K562 (cell line): ENCODE measurements around the gene ARMC8. TPM values are rescaled to one million over a fixed set of nuclear protein-coding genes. Genes with fewer than 3 reads are reported as not detected.
A peak's percentile ranks its signal among the peaks of the same experiment; 100 is the strongest.

Source experiments
- ATF7 ChIP-seq: fragments of 450-650 bp; IDR thresholded peaks from 2 replicates; pipeline ENCODE4 v1.7.1; 2014; ENCODE audit warnings: mild to moderate bottlenecking, moderate library complexity
- BACH1 ChIP-seq: fragments of 200-800 bp; sonication (Bioruptor generic); IDR thresholded peaks from 2 replicates; pipeline ENCODE4 v1.6.1; 2016; ENCODE audit warnings: missing genetic modification characterization, missing compliant biosample characterization
- FOXJ2 ChIP-seq: fragments of 200-800 bp; sonication (Bioruptor generic); IDR thresholded peaks from 2 replicates; pipeline ENCODE4 v1.6.1; 2016; ENCODE audit warnings: missing genetic modification characterization, missing compliant biosample characterization
- HNRNPH1 ChIP-seq: fragments of 200-400 bp; formaldehyde crosslinking; optimal IDR thresholded peaks from 2 replicates; pipeline ENCODE3; 2017; ENCODE audit warnings: low read depth, mild to moderate bottlenecking, low read length, moderate library complexity
- KDM5B ChIP-seq: fragments of 200-600 bp; sonication (generic); IDR thresholded peaks from 2 replicates; pipeline ENCODE4 v1.6.1; 2012; ENCODE audit warnings: low read depth, mild to moderate bottlenecking, moderate library complexity, low read length, control low read depth, inconsistent platforms; ENCODE audit not compliant: insufficient replicate concordance
- MAFK ChIP-seq: IDR thresholded peaks from 2 replicates; pipeline ENCODE4 v1.6.1; 2011; ENCODE audit warnings: low read length, improper control_type of control experiment
- NELFE ChIP-seq: IDR thresholded peaks from 2 replicates; pipeline ENCODE4 v1.6.1; 2011; ENCODE audit warnings: mild to moderate bottlenecking; ENCODE audit not compliant: insufficient read depth, insufficient read length
- NFIX ChIP-seq: fragments of 250-450 bp; sonication (Bioruptor Pico); IDR thresholded peaks from 2 replicates; pipeline ENCODE4 v1.4.0; 2020; ENCODE audit warnings: low read depth, mild to moderate bottlenecking, moderate library complexity
- PRPF4 ChIP-seq: fragments of 200-400 bp; formaldehyde crosslinking; IDR thresholded peaks from one replicate; pipeline ENCODE4 v1.6.1; 2017; ENCODE audit warnings: low read length, low read depth, mild to moderate bottlenecking; ENCODE audit not compliant: insufficient read depth, poor library complexity, severe bottlenecking
- RBM25 ChIP-seq: fragments of 200-400 bp; formaldehyde crosslinking; IDR thresholded peaks from 2 replicates; pipeline ENCODE4 v1.6.1; 2018; ENCODE audit warnings: low read length, low read depth, moderate library complexity; ENCODE audit not compliant: severe bottlenecking
- TEAD4 ChIP-seq, 2 experiments: sonication (generic) in 1 of 2; formaldehyde crosslinking in 1 of 2; IDR thresholded peaks; 2 replicates each; pipeline versions ENCODE4 v1.6.1 to v1.8.0; 2012 to 2022; ENCODE audit warnings: borderline replicate concordance in 1 of 2, inconsistent platforms in 1 of 2, low read length in 1 of 2, mild to moderate bottlenecking in 1 of 2, missing genetic modification reagents in 1 of 2
- ZEB2 ChIP-seq: fragments of 450-650 bp; IDR thresholded peaks from 2 replicates; pipeline ENCODE4 v1.6.1; 2016
- ZNF232 ChIP-seq: sonication (generic); formaldehyde crosslinking; IDR thresholded peaks from 2 replicates; pipeline ENCODE4 v1.8.0; 2022; ENCODE audit warnings: mild to moderate bottlenecking, missing genetic modification reagents
- ZNF766 ChIP-seq: fragments of 200-800 bp; sonication (Bioruptor generic); conservative IDR thresholded peaks from 2 replicates; pipeline ENCODE4 v1.6.1; 2016; ENCODE audit warnings: missing genetic modification characterization, missing compliant biosample characterization
- polyA plus RNA-seq, 8 experiments: library from polyadenylated mRNA; depleted of rRNA in 4 of 8; stranded (reverse) in 5 of 8; unstranded in 3 of 8; fragments of >200 nt; fragmentation: Nextera tagmentation in 2 of 8; fragmentation: Illumina TruSeq in 1 of 8; extraction: Ambion mirVana in 2 of 8; extraction: Trizol in 1 of 8; gene quantifications; 2 replicates each; pipeline versions ENCODE4 v1.2.1 to v1.2.3, GENCODE V29; 2011 to 2014; ENCODE audit warnings: inconsistent platforms in 1 of 8, missing spikeins in 1 of 8
- total RNA-seq, 7 experiments: library from RNA; depleted of rRNA in 6 of 7; stranded (reverse); fragments of >200 nt in 6 of 7; fragmentation: Illumina TruSeq in 2 of 7; extraction: Trizol in 2 of 7; gene quantifications; 2 replicates each; pipeline versions ENCODE4 v1.2.1 to v1.2.3, GENCODE V29; 2011 to 2021; ENCODE audit warnings: low replicate concordance in 1 of 7
- TF ChIP-seq, protein P1 (sequence below): fragments of 250-450 bp; sonication (Bioruptor Pico); IDR thresholded peaks from 2 replicates; pipeline ENCODE4 v1.8.0; 2022; ENCODE audit warnings: inconsistent platforms
- TF ChIP-seq, protein P2 (sequence below), 2 experiments: IDR thresholded peaks; 2 replicates each; pipeline ENCODE4 v1.6.1; 2012; ENCODE audit warnings: improper control_type of control experiment in 2 of 2, low read depth in 2 of 2, low read length in 2 of 2, borderline replicate concordance in 1 of 2
- TF ChIP-seq, protein P3 (sequence below): sonication (generic); formaldehyde crosslinking; IDR thresholded peaks from 2 replicates; pipeline ENCODE4 v1.8.1; 2023; ENCODE audit warnings: mild to moderate bottlenecking, missing genetic modification reagents
- TF ChIP-seq, protein P4 (sequence below): conservative IDR thresholded peaks from 2 replicates; pipeline ENCODE4 v1.6.1; 2011; ENCODE audit warnings: low read depth, mild to moderate bottlenecking, low read length; ENCODE audit not compliant: control insufficient read depth

ARMC8 gene
- total and polyA plus RNA-seq, 9 of the 15 experiments (the other 6 are each of a cell fraction or from before 2014, with no cell fraction given) = 22.4 to 76.1 (median 37.3) TPM

DNA sequence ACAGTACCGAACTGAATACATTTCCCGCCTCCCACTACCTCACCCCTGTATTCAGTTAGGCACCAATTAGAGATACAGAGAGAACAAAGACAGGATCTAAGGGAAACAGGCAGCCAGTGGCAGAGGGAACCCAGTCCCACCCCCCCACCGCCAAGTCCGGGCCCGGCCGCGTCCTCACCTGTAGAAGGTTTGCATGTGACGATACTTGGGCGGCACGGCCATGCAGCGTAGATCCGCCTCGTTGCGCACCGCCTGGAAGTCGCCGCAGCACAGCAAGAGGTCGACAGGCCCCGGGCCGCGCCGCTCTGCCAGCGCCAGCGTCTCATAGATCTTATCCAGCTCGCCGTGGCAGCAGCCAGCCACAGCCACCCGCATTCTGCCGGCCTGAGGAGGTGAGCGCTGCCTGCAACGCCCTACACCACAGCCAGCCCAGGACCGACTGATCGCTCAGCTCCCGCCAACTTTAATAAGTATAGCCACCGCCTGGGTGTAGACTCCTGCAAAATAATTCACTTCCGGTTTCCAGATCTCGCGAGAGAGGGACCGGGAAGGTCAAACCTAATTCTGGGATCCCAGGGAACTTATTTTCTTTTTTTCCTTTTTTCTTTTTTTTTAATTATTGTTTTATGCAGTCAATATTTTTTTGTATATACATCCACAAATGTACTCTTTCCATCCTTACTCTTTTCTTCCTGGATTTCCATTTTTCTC is 12.5 kb upstream of the ARMC8 start, which contains the start of gene DBR1 (continued):
- TF ChIP-seq, protein P1, sequence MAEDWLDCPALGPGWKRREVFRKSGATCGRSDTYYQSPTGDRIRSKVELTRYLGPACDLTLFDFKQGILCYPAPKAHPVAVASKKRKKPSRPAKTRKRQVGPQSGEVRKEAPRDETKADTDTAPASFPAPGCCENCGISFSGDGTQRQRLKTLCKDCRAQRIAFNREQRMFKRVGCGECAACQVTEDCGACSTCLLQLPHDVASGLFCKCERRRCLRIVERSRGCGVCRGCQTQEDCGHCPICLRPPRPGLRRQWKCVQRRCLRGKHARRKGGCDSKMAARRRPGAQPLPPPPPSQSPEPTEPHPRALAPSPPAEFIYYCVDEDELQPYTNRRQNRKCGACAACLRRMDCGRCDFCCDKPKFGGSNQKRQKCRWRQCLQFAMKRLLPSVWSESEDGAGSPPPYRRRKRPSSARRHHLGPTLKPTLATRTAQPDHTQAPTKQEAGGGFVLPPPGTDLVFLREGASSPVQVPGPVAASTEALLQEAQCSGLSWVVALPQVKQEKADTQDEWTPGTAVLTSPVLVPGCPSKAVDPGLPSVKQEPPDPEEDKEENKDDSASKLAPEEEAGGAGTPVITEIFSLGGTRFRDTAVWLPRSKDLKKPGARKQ (CRISPR knock-in tag) = no peak
- no peak for TF ChIP-seq NFIX (CRISPR knock-in tag)
- no peak for TF ChIP-seq FOXJ2
- TF ChIP-seq, protein P2, sequence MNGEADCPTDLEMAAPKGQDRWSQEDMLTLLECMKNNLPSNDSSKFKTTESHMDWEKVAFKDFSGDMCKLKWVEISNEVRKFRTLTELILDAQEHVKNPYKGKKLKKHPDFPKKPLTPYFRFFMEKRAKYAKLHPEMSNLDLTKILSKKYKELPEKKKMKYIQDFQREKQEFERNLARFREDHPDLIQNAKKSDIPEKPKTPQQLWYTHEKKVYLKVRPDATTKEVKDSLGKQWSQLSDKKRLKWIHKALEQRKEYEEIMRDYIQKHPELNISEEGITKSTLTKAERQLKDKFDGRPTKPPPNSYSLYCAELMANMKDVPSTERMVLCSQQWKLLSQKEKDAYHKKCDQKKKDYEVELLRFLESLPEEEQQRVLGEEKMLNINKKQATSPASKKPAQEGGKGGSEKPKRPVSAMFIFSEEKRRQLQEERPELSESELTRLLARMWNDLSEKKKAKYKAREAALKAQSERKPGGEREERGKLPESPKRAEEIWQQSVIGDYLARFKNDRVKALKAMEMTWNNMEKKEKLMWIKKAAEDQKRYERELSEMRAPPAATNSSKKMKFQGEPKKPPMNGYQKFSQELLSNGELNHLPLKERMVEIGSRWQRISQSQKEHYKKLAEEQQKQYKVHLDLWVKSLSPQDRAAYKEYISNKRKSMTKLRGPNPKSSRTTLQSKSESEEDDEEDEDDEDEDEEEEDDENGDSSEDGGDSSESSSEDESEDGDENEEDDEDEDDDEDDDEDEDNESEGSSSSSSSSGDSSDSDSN (IDR thresholded peaks at IDR 0.05; ENCODE audit: borderline replicate concordance in 1 of 2, low read depth in 2 of 2, low read length in 2 of 2) = no peak
- no peak for TF ChIP-seq PRPF4
- TF ChIP-seq TEAD4 (IDR thresholded peaks at IDR 0.05; ENCODE audit: low read length) = no peak
- TF ChIP-seq TEAD4 (CRISPR knock-in tag; IDR thresholded peaks at IDR 0.05; ENCODE audit: borderline replicate concordance) = no peak
- no peak for TF ChIP-seq MAFK
- TF ChIP-seq ATF7 = 0 out of 2 replicates have a peak, but pooled peaks have one; percentile 21
- TF ChIP-seq ZEB2 = no peak
- TF ChIP-seq, protein P3, sequence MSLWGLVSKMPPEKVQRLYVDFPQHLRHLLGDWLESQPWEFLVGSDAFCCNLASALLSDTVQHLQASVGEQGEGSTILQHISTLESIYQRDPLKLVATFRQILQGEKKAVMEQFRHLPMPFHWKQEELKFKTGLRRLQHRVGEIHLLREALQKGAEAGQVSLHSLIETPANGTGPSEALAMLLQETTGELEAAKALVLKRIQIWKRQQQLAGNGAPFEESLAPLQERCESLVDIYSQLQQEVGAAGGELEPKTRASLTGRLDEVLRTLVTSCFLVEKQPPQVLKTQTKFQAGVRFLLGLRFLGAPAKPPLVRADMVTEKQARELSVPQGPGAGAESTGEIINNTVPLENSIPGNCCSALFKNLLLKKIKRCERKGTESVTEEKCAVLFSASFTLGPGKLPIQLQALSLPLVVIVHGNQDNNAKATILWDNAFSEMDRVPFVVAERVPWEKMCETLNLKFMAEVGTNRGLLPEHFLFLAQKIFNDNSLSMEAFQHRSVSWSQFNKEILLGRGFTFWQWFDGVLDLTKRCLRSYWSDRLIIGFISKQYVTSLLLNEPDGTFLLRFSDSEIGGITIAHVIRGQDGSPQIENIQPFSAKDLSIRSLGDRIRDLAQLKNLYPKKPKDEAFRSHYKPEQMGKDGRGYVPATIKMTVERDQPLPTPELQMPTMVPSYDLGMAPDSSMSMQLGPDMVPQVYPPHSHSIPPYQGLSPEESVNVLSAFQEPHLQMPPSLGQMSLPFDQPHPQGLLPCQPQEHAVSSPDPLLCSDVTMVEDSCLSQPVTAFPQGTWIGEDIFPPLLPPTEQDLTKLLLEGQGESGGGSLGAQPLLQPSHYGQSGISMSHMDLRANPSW (CRISPR knock-in tag) = no peak
- TF ChIP-seq KDM5B = peak; percentile 97
- no peak for TF ChIP-seq ZNF766 (CRISPR knock-in tag)
- TF ChIP-seq, protein P4, sequence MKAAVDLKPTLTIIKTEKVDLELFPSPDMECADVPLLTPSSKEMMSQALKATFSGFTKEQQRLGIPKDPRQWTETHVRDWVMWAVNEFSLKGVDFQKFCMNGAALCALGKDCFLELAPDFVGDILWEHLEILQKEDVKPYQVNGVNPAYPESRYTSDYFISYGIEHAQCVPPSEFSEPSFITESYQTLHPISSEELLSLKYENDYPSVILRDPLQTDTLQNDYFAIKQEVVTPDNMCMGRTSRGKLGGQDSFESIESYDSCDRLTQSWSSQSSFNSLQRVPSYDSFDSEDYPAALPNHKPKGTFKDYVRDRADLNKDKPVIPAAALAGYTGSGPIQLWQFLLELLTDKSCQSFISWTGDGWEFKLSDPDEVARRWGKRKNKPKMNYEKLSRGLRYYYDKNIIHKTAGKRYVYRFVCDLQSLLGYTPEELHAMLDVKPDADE = 0 out of 2 replicates have a peak, but pooled peaks have one; percentile 45
- TF ChIP-seq RBM25 = peak; percentile 83
- no peak for TF ChIP-seq ZNF232 (CRISPR knock-in tag)
- TF ChIP-seq BACH1 (tag) = no peak
- TF ChIP-seq NELFE = peak; percentile 31
- no peak for TF ChIP-seq HNRNPH1
